ENCODE measurements around the gene STPG4. TPM values are rescaled to one million over a fixed set of nuclear protein-coding genes. Genes with fewer than 3 reads are reported as not detected.
A peak's percentile ranks its signal among the peaks of the same experiment; 100 is the strongest.

Gene STPG4
- total RNA-seq, 1 donor from 2014 or later: 0.56 TPM

DNA sequence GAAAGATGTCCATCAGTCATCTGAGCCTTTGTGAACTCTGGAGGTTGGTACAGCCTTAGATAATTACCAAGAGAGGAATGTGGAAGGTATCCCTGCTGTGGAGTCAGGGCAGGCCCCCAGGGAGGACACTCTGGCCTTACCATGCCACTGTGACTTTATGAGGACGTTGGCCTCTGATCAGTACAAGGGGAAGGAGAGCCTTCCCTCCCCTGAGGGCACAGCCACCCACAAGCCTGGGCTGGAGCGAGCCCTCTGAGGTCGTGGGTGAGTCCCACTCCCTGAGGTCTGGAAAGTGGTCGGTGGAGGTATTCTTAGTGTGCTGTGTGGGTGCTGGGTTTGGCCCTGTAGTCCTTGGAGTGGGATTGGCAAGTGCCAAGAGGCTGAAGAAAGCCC is 91.6 kb downstream of the STPG4 start:
- no peaks in the 10 kb centered on the region for H3K9me3 Mint-ChIP-seq (ENCODE audit: unreplicated experiment)
- H3K4me1 Mint-ChIP-seq (ENCODE audit: unreplicated experiment): peaks cover 73% of the 10 kb centered on the region
- TF ChIP-seq CTCF (IDR thresholded peaks at IDR 0.05): no peak
- H3K27me3 Mint-ChIP-seq (ENCODE audit: unreplicated experiment): no peaks in the 10 kb centered on the region
- H3K36me3 Mint-ChIP-seq (ENCODE audit: unreplicated experiment): peaks cover 2% of the 10 kb centered on the region
- no peak overlapping the region for H3K4me3 Mint-ChIP-seq (ENCODE audit: unreplicated experiment)
- peak overlapping the region; percentile 67 for H3K27ac Mint-ChIP-seq (ENCODE audit: unreplicated experiment)
- DNase-seq (ENCODE audit: extremely low spot score, unreplicated experiment): no peak

- H3K9me3 Mint-ChIP-seq (ENCODE audit: unreplicated experiment): no peaks in the 10 kb centered on the region
- peaks cover 2% of the 10 kb centered on the region for H3K36me3 Mint-ChIP-seq (ENCODE audit: unreplicated experiment)
- H3K4me3 Mint-ChIP-seq (ENCODE audit: unreplicated experiment): no peak overlapping the region
- no peaks in the 10 kb centered on the region for H3K27me3 Mint-ChIP-seq (ENCODE audit: unreplicated experiment)
- DNase-seq (ENCODE audit: extremely low spot score, unreplicated experiment): no peak
- TF ChIP-seq CTCF (IDR thresholded peaks at IDR 0.05): no peak
- peaks cover 73% of the 10 kb centered on the region for H3K4me1 Mint-ChIP-seq (ENCODE audit: unreplicated experiment)
- H3K27ac Mint-ChIP-seq (ENCODE audit: unreplicated experiment): peak overlapping the region; percentile 67
Observed at GRCh38 chr2:47062681-47063537, 92.2 kb downstream of the STPG4 start.

DNA sequence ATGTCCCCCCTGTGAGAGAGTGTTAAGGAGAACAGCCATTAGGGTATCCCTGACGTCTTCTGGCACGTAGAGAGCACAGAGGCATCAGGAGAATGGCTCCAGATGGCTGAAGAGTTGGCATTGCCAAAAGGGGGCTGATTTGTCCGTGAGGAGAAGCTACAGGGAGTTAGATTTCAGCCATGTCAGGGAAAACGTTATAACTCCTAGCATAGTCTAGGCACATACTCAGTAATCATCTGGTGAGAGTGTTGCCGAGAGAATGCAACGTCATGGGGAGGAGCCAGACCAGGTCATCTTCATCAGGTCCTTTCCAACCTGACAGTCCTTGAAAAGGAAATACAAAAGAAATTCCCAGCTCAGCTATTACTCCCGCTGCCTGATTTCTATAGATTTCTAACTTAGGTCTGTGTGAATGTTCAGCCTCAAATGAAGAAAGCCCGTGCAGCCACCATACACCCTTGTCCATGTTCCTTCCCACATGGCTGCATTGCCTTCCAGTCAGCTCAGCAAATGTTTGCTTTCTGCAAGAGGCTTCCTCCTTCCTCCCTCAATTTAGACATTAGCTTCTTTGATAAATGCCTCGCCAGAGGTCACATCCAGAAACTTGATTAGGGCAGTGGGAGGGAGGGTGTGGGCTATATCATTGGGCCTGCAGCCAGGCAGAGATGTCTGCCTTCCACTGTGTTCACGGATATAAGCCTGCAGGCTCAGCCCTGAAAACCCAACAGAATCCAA is 93.0 kb downstream of the STPG4 start:
- H3K27me3 Mint-ChIP-seq (ENCODE audit: unreplicated experiment): no peaks in the 10 kb centered on the region
- no peak for DNase-seq (ENCODE audit: extremely low spot score, unreplicated experiment)
- no peaks in the 10 kb centered on the region for H3K9me3 Mint-ChIP-seq (ENCODE audit: unreplicated experiment)
- H3K27ac Mint-ChIP-seq (ENCODE audit: unreplicated experiment): peak overlapping the region; percentile 67
- TF ChIP-seq CTCF (IDR thresholded peaks at IDR 0.05): no peak
- H3K36me3 Mint-ChIP-seq (ENCODE audit: unreplicated experiment): peaks cover 2% of the 10 kb centered on the region
- H3K4me1 Mint-ChIP-seq (ENCODE audit: unreplicated experiment): peaks cover 73% of the 10 kb centered on the region
- H3K4me3 Mint-ChIP-seq (ENCODE audit: unreplicated experiment): no peak overlapping the region

DNA sequence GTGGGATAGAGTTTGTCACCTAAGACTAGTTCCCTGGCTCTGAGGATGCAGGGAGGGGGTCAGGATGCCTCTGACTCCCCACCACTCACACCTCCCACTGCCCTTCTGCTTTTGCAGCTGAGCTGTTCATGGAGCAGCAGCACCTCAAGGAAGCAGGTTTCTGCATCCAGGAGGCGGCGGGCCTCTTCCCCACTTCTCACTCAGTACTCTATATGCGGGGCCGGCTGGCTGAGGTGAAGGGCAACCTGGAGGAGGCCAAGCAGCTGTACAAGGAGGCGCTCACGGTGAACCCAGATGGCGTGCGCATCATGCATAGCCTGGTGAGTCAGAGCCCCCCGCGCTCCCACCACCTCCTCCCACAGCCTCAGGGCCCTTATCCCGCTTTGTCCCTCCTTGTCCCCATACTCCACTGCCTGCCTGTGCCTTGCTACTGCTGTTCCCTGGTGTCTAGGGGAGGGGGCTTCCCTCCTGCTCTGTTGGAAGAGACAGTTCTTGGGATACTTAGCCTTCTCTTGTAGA is 94.4 kb downstream of the STPG4 start:
- Mint-ChIP-seq H3K27me3 (ENCODE audit: unreplicated experiment) (no peaks in the 10 kb centered on the region), H3K4me1 (ENCODE audit: unreplicated experiment) (peaks cover 78% of the 10 kb centered on the region), H3K9me3 (ENCODE audit: unreplicated experiment) (no peaks in the 10 kb centered on the region), H3K4me3 (ENCODE audit: unreplicated experiment) (no peak overlapping the region), H3K27ac (ENCODE audit: unreplicated experiment) (no peak overlapping the region), H3K36me3 (ENCODE audit: unreplicated experiment) (peaks cover 5% of the 10 kb centered on the region)
- no peak for DNase-seq (ENCODE audit: extremely low spot score, unreplicated experiment)
- no peak for TF ChIP-seq CTCF (IDR thresholded peaks at IDR 0.05)
